IPS DF 6.9 (cell line): ENCODE measurements around the gene SYNE1.
A peak's percentile ranks its signal among the peaks of the same experiment; 100 is the strongest.
"Not testable (repeated sequence)": the region's sequence is repeated elsewhere in the genome, so short reads cannot be mapped to it uniquely, and the experiment has no call there.

Experiments used
- DNase-seq: peaks from one replicate; pipeline ENCODE4 v3.0.0-alpha.2; 2013; ENCODE audit warnings: low read depth, low spot score
- H3K27ac ChIP-seq: one replicate; pipeline ENCODE4 v1.5.1; 2013; ENCODE audit warnings: low read length, control low read depth
- H3K27me3 ChIP-seq: 2 replicates; pipeline ENCODE4 v1.6.1; 2013; ENCODE audit warnings: mild to moderate bottlenecking, low read length; ENCODE audit not compliant: control insufficient read depth, insufficient read depth
- H3K36me3 ChIP-seq: 2 replicates; pipeline ENCODE4 v1.6.1; 2013; ENCODE audit warnings: low read length; ENCODE audit not compliant: control insufficient read depth, insufficient read depth
- H3K4me1 ChIP-seq: 2 replicates; pipeline ENCODE4 v1.6.1; 2013; ENCODE audit warnings: low read length; ENCODE audit not compliant: control insufficient read depth, insufficient read depth
- H3K4me3 ChIP-seq: 2 replicates; pipeline ENCODE4 v1.5.1; 2013; ENCODE audit warnings: mild to moderate bottlenecking, low read length
- H3K9me3 ChIP-seq: 2 replicates; pipeline ENCODE4 v1.6.1; 2013; ENCODE audit warnings: low read length, inconsistent platforms; ENCODE audit not compliant: control insufficient read depth, insufficient read depth
- WGBS: extraction: QIAGEN DNeasy Blood & Tissue Kit; methylation state at CpG from one replicate; pipeline ENCODE4 v1.1.7; 2013; ENCODE audit warnings: mixed read lengths, missing lambda C conversion rate; ENCODE audit not compliant: insufficient read length, insufficient coverage; 5-methylcytosine and 5-hydroxymethylcytosine counted together

Gene SYNE1

GRCh38 chr6:152571943-152572337 lies 65.2 kb downstream of the SYNE1 start:
- no peak overlapping the region for H3K27ac ChIP-seq
- no peaks in the 10 kb centered on the region for H3K4me1 ChIP-seq

GRCh38 chr6:152571089-152571488 lies 66.1 kb downstream of the SYNE1 start:
- no peak overlapping the region for H3K27ac ChIP-seq
- no peaks in the 10 kb centered on the region for H3K27me3 ChIP-seq
- H3K4me3 ChIP-seq = no peak overlapping the region
- no peaks in the 10 kb centered on the region for H3K9me3 ChIP-seq
- no peak for DNase-seq
- no peaks in the 10 kb centered on the region for H3K36me3 ChIP-seq
- no CpG with 5 or more reads among the region's 1 CpG for WGBS
- H3K4me1 ChIP-seq = no peaks in the 10 kb centered on the region

More at GRCh38 chr6:152571943-152572337, 65.2 kb downstream of the SYNE1 start:
- no CpG with 5 or more reads among the region's 2 CpGs for WGBS
- DNase-seq = no peak
- no peaks in the 10 kb centered on the region for H3K36me3 ChIP-seq
- no peaks in the 10 kb centered on the region for H3K9me3 ChIP-seq
- H3K4me3 ChIP-seq = no peak overlapping the region
- no peaks in the 10 kb centered on the region for H3K27me3 ChIP-seq

- H3K36me3 ChIP-seq = no peaks in the 10 kb centered on the region
- H3K4me1 ChIP-seq = no peaks in the 10 kb centered on the region
- no CpG with 5 or more reads among the region's 7 CpGs for WGBS
- no peak overlapping the region for H3K27ac ChIP-seq
- no peak overlapping the region for H3K4me3 ChIP-seq
- H3K9me3 ChIP-seq = no peaks in the 10 kb centered on the region
- no peaks in the 10 kb centered on the region for H3K27me3 ChIP-seq
- DNase-seq = no peak
These were observed 70.9 kb downstream of the SYNE1 start for GRCh38 chr6:152566103-152566875.

- Histone ChIP-seq H3K27me3 (no peaks in the 10 kb centered on the region), H3K4me1 (no peaks in the 10 kb centered on the region), H3K4me3 (no peak overlapping the region), H3K36me3 (no peaks in the 10 kb centered on the region), H3K27ac (no peak overlapping the region), H3K9me3 (no peaks in the 10 kb centered on the region)
- no CpG with 5 or more reads among the region's 5 CpGs for WGBS
- no peak for DNase-seq
These were observed 74.0 kb downstream of the SYNE1 start for GRCh38 chr6:152563177-152563576.

GRCh38 chr6:152558798-152559197 lies 78.4 kb downstream of the SYNE1 start:
- not testable (repeated sequence) for H3K27me3 ChIP-seq, H3K9me3 ChIP-seq, H3K27ac ChIP-seq, H3K36me3 ChIP-seq, H3K4me1 ChIP-seq, DNase-seq, H3K4me3 ChIP-seq
- no CpG with 5 or more reads among the region's 1 CpG for WGBS

- no peak for DNase-seq
- H3K36me3 ChIP-seq = no peaks in the 10 kb centered on the region
- no peak overlapping the region for H3K27ac ChIP-seq
- H3K27me3 ChIP-seq = no peaks in the 10 kb centered on the region
- no CpG with 5 or more reads among the region's 1 CpG for WGBS
- H3K4me3 ChIP-seq = no peak overlapping the region
- no peaks in the 10 kb centered on the region for H3K9me3 ChIP-seq
- no peaks in the 10 kb centered on the region for H3K4me1 ChIP-seq
These were observed 79.7 kb downstream of the SYNE1 start for GRCh38 chr6:152557502-152557901.

- Histone ChIP-seq H3K27me3 (no peaks in the 10 kb centered on the region), H3K36me3 (no peaks in the 10 kb centered on the region), H3K4me1 (no peaks in the 10 kb centered on the region), H3K4me3 (no peak overlapping the region), H3K27ac (no peak overlapping the region), H3K9me3 (no peaks in the 10 kb centered on the region)
- WGBS = no CpG with 5 or more reads among the region's 1 CpG
- DNase-seq = no peak
These were observed 82.3 kb downstream of the SYNE1 start for GRCh38 chr6:152554851-152555250.

GRCh38 chr6:152552616-152553209 lies 84.4 kb downstream of the SYNE1 start:
- H3K36me3 ChIP-seq = no peaks in the 10 kb centered on the region
- no peak overlapping the region for H3K4me3 ChIP-seq
- H3K27ac ChIP-seq = no peak overlapping the region
- no peaks in the 10 kb centered on the region for H3K9me3 ChIP-seq
- H3K27me3 ChIP-seq = no peaks in the 10 kb centered on the region
- H3K4me1 ChIP-seq = no peaks in the 10 kb centered on the region
- WGBS = no CpG with 5 or more reads among the region's 9 CpGs
- DNase-seq = peak; percentile 54

GRCh38 chr6:152543519-152543918 lies 93.6 kb downstream of the SYNE1 start:
- H3K27me3 ChIP-seq = no peaks in the 10 kb centered on the region
- no CpG with 5 or more reads among the region's 2 CpGs for whole genome bisulfite sequencing
- no peak overlapping the region for H3K4me3 ChIP-seq
- H3K9me3 ChIP-seq = no peaks in the 10 kb centered on the region
- no peak overlapping the region for H3K27ac ChIP-seq
- H3K4me1 ChIP-seq = no peaks in the 10 kb centered on the region
- DNase-seq = no peak
- H3K36me3 ChIP-seq = no peaks in the 10 kb centered on the region

GRCh38 chr6:152540381-152540780 lies 96.8 kb downstream of the SYNE1 start:
- Histone ChIP-seq H3K9me3 (no peaks in the 10 kb centered on the region), H3K36me3 (no peaks in the 10 kb centered on the region), H3K27ac (no peak overlapping the region), H3K27me3 (no peaks in the 10 kb centered on the region), H3K4me1 (no peaks in the 10 kb centered on the region), H3K4me3 (no peak overlapping the region)
- no CpG with 5 or more reads among the region's 2 CpGs for WGBS
- DNase-seq = no peak

- Histone ChIP-seq H3K27ac (no peak overlapping the region), H3K4me3 (no peak overlapping the region), H3K36me3 (no peaks in the 10 kb centered on the region), H3K9me3 (no peaks in the 10 kb centered on the region), H3K4me1 (no peaks in the 10 kb centered on the region), H3K27me3 (no peaks in the 10 kb centered on the region)
- no CpG with 5 or more reads among the region's 1 CpG for WGBS
- no peak for DNase-seq
These were observed 102.6 kb downstream of the SYNE1 start for GRCh38 chr6:152534541-152534940.
